NCI-H345 treated with DMSO at 0.1 percent for 48 hours (cell line): ENCODE results near the gene ADAMTS10.
"Not testable (repeated sequence)": the region's sequence is repeated elsewhere in the genome, so short reads cannot be mapped to it uniquely, and the experiment has no call there.

Experiments
- DNase-seq: peaks from one replicate; lab custom pipeline; 2025; ENCODE audit not compliant: unreplicated experiment; lab: John Stamatoyannopoulos, UW

Gene ADAMTS10

GRCh38 chr19:8595651-8596050 is 14.9 kb downstream of the ADAMTS10 start:
- no peak for DNase-seq

GRCh38 chr19:8593931-8594330 is 16.6 kb downstream of the ADAMTS10 start:
- no peak for DNase-seq

GRCh38 chr19:8592231-8593009 is 18.1 kb downstream of the ADAMTS10 start:
- DNase-seq, result no peak

GRCh38 chr19:8589177-8589714 is 21.3 kb downstream of the ADAMTS10 start:
- DNase-seq, result no peak

- DNase-seq, result no peak
Observed at GRCh38 chr19:8585894-8586750, 24.4 kb downstream of the ADAMTS10 start.

- no peak for DNase-seq
Observed at GRCh38 chr19:8584965-8585893, 25.3 kb downstream of the ADAMTS10 start.

GRCh38 chr19:8580710-8581281 is 29.7 kb downstream of the ADAMTS10 start:
- no peak for DNase-seq

GRCh38 chr19:8578642-8579265 is 31.8 kb downstream of the ADAMTS10 start:
- no peak for DNase-seq

GRCh38 chr19:8577741-8578140 is 32.8 kb downstream of the ADAMTS10 start:
- no peak for DNase-seq

- no peak for DNase-seq
Observed at GRCh38 chr19:8577247-8577646, 33.3 kb downstream of the ADAMTS10 start, which contains the start of gene MYO1F. Gene MYO1F, minus strand, starts transcription at chr19:8577442. Its CDS starts 133 bp downstream, at chr19:8577309.

GRCh38 chr19:8576273-8576993 is 34.1 kb downstream of the ADAMTS10 start:
- no peak for DNase-seq

GRCh38 chr19:8575467-8575997 is 35.0 kb downstream of the ADAMTS10 start:
- no peak for DNase-seq

- not testable (repeated sequence) for DNase-seq
Observed at GRCh38 chr19:8574619-8574922, 35.9 kb downstream of the ADAMTS10 start.

- DNase-seq, result no peak
Observed at GRCh38 chr19:8573316-8573715, 37.2 kb downstream of the ADAMTS10 start.

- DNase-seq, result no peak
Observed at GRCh38 chr19:8571006-8571411, 39.5 kb downstream of the ADAMTS10 start.

- no peak for DNase-seq
Observed at GRCh38 chr19:8569066-8569771, 41.3 kb downstream of the ADAMTS10 start.

- no peak for DNase-seq
Observed at GRCh38 chr19:8567522-8568172, 42.9 kb downstream of the ADAMTS10 start.

GRCh38 chr19:8566855-8567254 is 43.7 kb downstream of the ADAMTS10 start:
- DNase-seq, result no peak
